Neural progenitor cell (in vitro differentiated cells): ENCODE results near the gene OR51E2. TPM values are rescaled to one million over a fixed set of nuclear protein-coding genes. Genes with fewer than 3 reads are reported as not detected.

Experiments used
- DNase-seq: peaks from one replicate; pipeline ENCODE4 v3.0.0-alpha.2; 2016; ENCODE audit warnings: low spot score
- H2AFZ ChIP-seq: fragments of 200-600 bp; sonication (generic); replicated peaks from 2 replicates; pipeline ENCODE4 v1.6.1; 2016; ENCODE audit warnings: antibody characterized with exemption
- H3F3A ChIP-seq: fragments of 200-600 bp; sonication (generic); 2 replicates; pipeline ENCODE4 v1.6.1; 2016; ENCODE audit warnings: antibody characterized with exemption, low read depth
- H3K27ac ChIP-seq: fragments of 200-600 bp; sonication (generic); 2 replicates; pipeline ENCODE4 v1.5.1; 2016; ENCODE audit warnings: mild to moderate bottlenecking
- H3K27me3 ChIP-seq: fragments of 200-600 bp; sonication (generic); 2 replicates; pipeline ENCODE4 v1.6.1; 2016; ENCODE audit warnings: mild to moderate bottlenecking, moderate library complexity
- H3K36me3 ChIP-seq: fragments of 200-600 bp; sonication (generic); 2 replicates; pipeline ENCODE4 v1.5.1; 2016
- H3K4me1 ChIP-seq: fragments of 200-600 bp; sonication (generic); 2 replicates; pipeline ENCODE4 v1.6.1; 2016; ENCODE audit warnings: mixed run types
- H3K4me2 ChIP-seq: fragments of 200-600 bp; sonication (generic); 2 replicates; pipeline ENCODE4 v1.6.1; 2016
- H3K4me3 ChIP-seq: fragments of 200-600 bp; sonication (generic); 2 replicates; pipeline ENCODE4 v1.5.1; 2016
- H3K79me2 ChIP-seq: fragments of 200-600 bp; sonication (generic); 2 replicates; pipeline ENCODE4 v1.6.1; 2016; ENCODE audit warnings: low read depth
- H3K9ac ChIP-seq: fragments of 200-600 bp; sonication (generic); 2 replicates; pipeline ENCODE4 v1.6.1; 2016
- H3K9me3 ChIP-seq: fragments of 200-600 bp; sonication (generic); 2 replicates; pipeline ENCODE4 v1.5.1; 2016; ENCODE audit warnings: low read depth
- H4K20me1 ChIP-seq: fragments of 200-600 bp; sonication (generic); 2 replicates; pipeline ENCODE4 v1.6.1; 2016; ENCODE audit warnings: low read depth
- H3K27ac Mint-ChIP-seq: 3 replicates; pipeline ENCODE4 v1.8.0; 2021; ENCODE audit warnings: mixed read lengths
- H3K27me3 Mint-ChIP-seq: 2 replicates; pipeline ENCODE4 v1.8.0; 2022; ENCODE audit warnings: low read depth, mild to moderate bottlenecking, inconsistent platforms, moderate library complexity, mixed read lengths; ENCODE audit not compliant: insufficient read depth
- H3K36me3 Mint-ChIP-seq: 3 replicates; pipeline ENCODE4 v1.8.0; 2021; ENCODE audit warnings: mixed read lengths
- H3K4me1 Mint-ChIP-seq: 3 replicates; pipeline ENCODE4 v1.8.0; 2021; ENCODE audit warnings: mixed read lengths
- H3K4me3 Mint-ChIP-seq: 3 replicates; pipeline ENCODE4 v1.8.0; 2021; ENCODE audit warnings: mild to moderate bottlenecking, moderate library complexity, mixed read lengths
- H3K9me3 Mint-ChIP-seq: 3 replicates; pipeline ENCODE4 v1.8.0; 2020; ENCODE audit warnings: mixed read lengths
- EZH2 ChIP-seq: fragments of 200-600 bp; sonication (generic); IDR thresholded peaks from 2 replicates; pipeline ENCODE4 v1.6.1; 2017; ENCODE audit warnings: antibody characterized with exemption, mild to moderate bottlenecking, moderate library complexity
- EZH2phosphoT487 ChIP-seq: fragments of 200-600 bp; sonication (generic); IDR thresholded peaks from 2 replicates; pipeline ENCODE4 v1.6.1; 2017; ENCODE audit warnings: antibody characterized with exemption
- total RNA-seq: library from RNA; depleted of rRNA; stranded (reverse); fragments of >200 nt; gene quantifications from 2 replicates; pipeline ENCODE4 v1.2.3, GENCODE V29; 2015; ENCODE audit warnings: low replicate concordance
- TF ChIP-seq, protein P1 (sequence below): fragments of 200-600 bp; sonication (generic); IDR thresholded peaks from 2 replicates; pipeline ENCODE4 v1.5.1; 2017; ENCODE audit warnings: antibody characterized with exemption, mild to moderate bottlenecking

Gene OR51E2
- total RNA-seq, 1 donor from 2014 or later = not detected

DNA sequence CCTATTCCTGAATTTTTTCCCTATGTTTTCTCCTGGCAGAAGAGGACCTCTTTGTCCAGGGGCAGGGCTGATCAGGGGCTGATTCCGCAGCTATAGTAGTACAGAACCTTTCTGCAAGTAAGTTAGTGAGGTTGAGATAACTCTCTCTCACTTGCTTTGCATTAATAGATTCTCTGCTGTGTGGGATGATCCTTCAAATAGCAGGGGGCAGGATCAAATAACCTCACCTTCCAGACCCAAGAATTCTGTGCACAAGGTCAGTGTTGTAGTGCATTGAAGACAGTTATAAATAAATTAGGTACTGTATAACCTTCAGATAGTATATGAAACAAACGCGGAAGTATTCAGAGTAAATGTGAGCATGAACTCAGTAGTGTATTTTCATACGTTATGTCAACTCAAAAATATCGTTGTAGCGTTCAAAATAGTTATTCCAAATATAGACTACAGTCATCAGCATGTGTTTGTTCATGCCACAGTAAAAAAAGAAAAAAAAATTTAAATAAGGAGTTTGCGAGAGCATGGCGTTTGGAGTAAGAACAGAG is 7.2 kb upstream of the OR51E2 start:
- Histone ChIP-seq H3K27me3 (no peaks in the 10 kb centered on the region), H3K9ac (no peak overlapping the region), H3K27ac (no peak overlapping the region), H3K4me3 (peak overlapping the region; percentile 16), H3K79me2 (no peaks in the 10 kb centered on the region), H4K20me1 (no peaks in the 10 kb centered on the region), H3F3A (peaks cover 15% of the 10 kb centered on the region), H2AFZ (peak overlapping the region; percentile 100), H3K36me3 (no peaks in the 10 kb centered on the region), H3K4me2 (peak overlapping the region; percentile 65), H3K4me1 (peaks cover 15% of the 10 kb centered on the region), H3K9me3 (no peaks in the 10 kb centered on the region)
- Mint-ChIP-seq H3K36me3 (no peaks in the 10 kb centered on the region), H3K27ac (no peak overlapping the region), H3K4me1 (peaks cover 9% of the 10 kb centered on the region), H3K27me3 (no peaks in the 10 kb centered on the region), H3K9me3 (no peaks in the 10 kb centered on the region), H3K4me3 (no peak overlapping the region)
- DNase-seq = no peak
- no peak for TF ChIP-seq EZH2
- TF ChIP-seq, protein P1, sequence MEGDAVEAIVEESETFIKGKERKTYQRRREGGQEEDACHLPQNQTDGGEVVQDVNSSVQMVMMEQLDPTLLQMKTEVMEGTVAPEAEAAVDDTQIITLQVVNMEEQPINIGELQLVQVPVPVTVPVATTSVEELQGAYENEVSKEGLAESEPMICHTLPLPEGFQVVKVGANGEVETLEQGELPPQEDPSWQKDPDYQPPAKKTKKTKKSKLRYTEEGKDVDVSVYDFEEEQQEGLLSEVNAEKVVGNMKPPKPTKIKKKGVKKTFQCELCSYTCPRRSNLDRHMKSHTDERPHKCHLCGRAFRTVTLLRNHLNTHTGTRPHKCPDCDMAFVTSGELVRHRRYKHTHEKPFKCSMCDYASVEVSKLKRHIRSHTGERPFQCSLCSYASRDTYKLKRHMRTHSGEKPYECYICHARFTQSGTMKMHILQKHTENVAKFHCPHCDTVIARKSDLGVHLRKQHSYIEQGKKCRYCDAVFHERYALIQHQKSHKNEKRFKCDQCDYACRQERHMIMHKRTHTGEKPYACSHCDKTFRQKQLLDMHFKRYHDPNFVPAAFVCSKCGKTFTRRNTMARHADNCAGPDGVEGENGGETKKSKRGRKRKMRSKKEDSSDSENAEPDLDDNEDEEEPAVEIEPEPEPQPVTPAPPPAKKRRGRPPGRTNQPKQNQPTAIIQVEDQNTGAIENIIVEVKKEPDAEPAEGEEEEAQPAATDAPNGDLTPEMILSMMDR = no peak
- TF ChIP-seq EZH2phosphoT487 = no peak

DNA sequence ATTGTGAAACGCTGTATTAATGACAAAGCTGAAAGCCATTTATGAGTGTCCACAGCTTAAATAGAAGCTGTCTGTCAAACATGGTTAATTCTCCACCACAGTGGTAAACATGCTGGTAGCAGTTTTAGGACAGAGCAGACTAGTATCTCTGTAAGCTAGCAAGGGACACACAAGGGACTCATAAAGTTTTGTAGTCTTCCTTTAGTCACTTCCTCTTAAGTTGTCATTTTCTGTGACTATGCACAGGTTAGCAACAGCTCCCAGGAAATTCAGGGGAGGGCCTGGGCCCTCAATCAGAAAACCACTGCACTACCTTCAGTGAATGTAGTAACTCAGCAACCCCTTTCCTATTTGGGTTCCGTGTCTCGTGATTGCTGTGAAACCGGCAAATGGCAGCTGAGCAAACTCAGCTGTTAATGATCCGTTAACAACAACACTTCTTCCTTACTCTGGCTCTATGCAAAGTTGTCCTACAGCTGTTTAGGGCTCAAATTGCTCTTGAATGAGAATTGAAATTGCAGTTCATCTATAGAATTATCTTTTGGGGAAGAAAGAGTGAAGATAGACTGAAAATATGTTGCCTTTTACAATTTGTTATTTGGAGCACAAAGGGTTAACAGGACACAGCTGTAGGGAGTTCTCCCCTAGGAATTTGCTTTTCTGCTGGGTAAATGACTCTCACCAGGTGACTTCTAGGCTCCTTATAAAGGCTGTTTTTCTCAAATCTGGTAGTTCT is 6.6 kb upstream of the OR51E2 start, which contains the start of gene MMP26:
Gene MMP26, plus strand, starts transcription at position 731 of the 736 bp plus-strand sequence.
- H2AFZ ChIP-seq = peak within 1 kb of the TSS; percentile 100
- H3K36me3 ChIP-seq = no peaks in the 10 kb centered on the region
- no peak within 1 kb of the TSS for H3K27ac ChIP-seq
- H3K9me3 ChIP-seq = no peaks in the 10 kb centered on the region
- Mint-ChIP-seq H3K4me1 (peaks cover 9% of the 10 kb centered on the region), H3K36me3 (no peaks in the 10 kb centered on the region), H3K9me3 (no peaks in the 10 kb centered on the region), H3K27ac (no peak within 1 kb of the TSS), H3K27me3 (no peaks in the 10 kb centered on the region), H3K4me3 (peak within 1 kb of the TSS; percentile 25)
- peak; percentile 23 for DNase-seq
- peak within 1 kb of the TSS; percentile 65 for H3K4me2 ChIP-seq
- H3K4me1 ChIP-seq = peaks cover 15% of the 10 kb centered on the region
- no peaks in the 10 kb centered on the region for H3K79me2 ChIP-seq
- H3F3A ChIP-seq = peaks cover 15% of the 10 kb centered on the region
- TF ChIP-seq, protein P1 = no peak
- TF ChIP-seq EZH2 = no peak
- TF ChIP-seq EZH2phosphoT487 = no peak
- no peak within 1 kb of the TSS for H3K9ac ChIP-seq
- H3K27me3 ChIP-seq = no peaks in the 10 kb centered on the region
- no peaks in the 10 kb centered on the region for H4K20me1 ChIP-seq
- H3K4me3 ChIP-seq = peak within 1 kb of the TSS; percentile 16

DNA sequence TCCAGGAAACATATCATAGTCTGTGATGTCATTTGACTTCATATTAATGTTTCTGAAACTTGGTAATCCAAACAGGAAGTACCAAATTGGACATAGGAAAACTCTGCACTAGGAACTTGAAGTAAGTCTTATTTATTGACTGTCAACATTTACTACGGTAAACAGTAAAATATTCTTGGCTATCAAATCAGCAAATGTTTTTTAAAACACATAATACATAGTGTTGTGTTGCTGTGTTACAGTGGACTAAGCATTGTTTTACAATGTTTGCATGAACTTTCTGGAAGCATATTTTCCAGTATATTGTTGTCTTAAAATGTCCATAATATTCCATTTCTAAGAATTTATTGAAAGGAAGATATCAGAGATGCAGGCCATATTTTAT is 2.8 kb upstream of the OR51E2 start:
- H3K79me2 ChIP-seq = no peaks in the 10 kb centered on the region
- peaks cover 20% of the 10 kb centered on the region for H3K4me1 ChIP-seq
- H3K36me3 ChIP-seq = no peaks in the 10 kb centered on the region
- no peaks in the 10 kb centered on the region for H4K20me1 ChIP-seq
- no peak overlapping the region for H3K27ac Mint-ChIP-seq
- no peaks in the 10 kb centered on the region for H3K27me3 Mint-ChIP-seq
- peaks cover 9% of the 10 kb centered on the region for H3K4me1 Mint-ChIP-seq
- no peak overlapping the region for H2AFZ ChIP-seq
- H3K4me3 ChIP-seq = no peak overlapping the region
- H3K27ac ChIP-seq = no peak overlapping the region
- peaks cover 15% of the 10 kb centered on the region for H3F3A ChIP-seq
- H3K9me3 ChIP-seq = no peaks in the 10 kb centered on the region
- no peaks in the 10 kb centered on the region for H3K36me3 Mint-ChIP-seq
- H3K27me3 ChIP-seq = no peaks in the 10 kb centered on the region
- no peaks in the 10 kb centered on the region for H3K9me3 Mint-ChIP-seq
- no peak for TF ChIP-seq EZH2
- TF ChIP-seq, protein P1 = no peak
- TF ChIP-seq EZH2phosphoT487 = no peak
- H3K4me3 Mint-ChIP-seq = no peak overlapping the region
- DNase-seq = no peak
- H3K9ac ChIP-seq = no peak overlapping the region
- H3K4me2 ChIP-seq = no peak overlapping the region
